ENCODE results near the gene FEZ2. TPM values are rescaled to one million over a fixed set of nuclear protein-coding genes. Genes with fewer than 3 reads are reported as not detected.

The FEZ2 gene
- total RNA-seq, 1 donor from 2014 or later = 56.9 TPM

DNA sequence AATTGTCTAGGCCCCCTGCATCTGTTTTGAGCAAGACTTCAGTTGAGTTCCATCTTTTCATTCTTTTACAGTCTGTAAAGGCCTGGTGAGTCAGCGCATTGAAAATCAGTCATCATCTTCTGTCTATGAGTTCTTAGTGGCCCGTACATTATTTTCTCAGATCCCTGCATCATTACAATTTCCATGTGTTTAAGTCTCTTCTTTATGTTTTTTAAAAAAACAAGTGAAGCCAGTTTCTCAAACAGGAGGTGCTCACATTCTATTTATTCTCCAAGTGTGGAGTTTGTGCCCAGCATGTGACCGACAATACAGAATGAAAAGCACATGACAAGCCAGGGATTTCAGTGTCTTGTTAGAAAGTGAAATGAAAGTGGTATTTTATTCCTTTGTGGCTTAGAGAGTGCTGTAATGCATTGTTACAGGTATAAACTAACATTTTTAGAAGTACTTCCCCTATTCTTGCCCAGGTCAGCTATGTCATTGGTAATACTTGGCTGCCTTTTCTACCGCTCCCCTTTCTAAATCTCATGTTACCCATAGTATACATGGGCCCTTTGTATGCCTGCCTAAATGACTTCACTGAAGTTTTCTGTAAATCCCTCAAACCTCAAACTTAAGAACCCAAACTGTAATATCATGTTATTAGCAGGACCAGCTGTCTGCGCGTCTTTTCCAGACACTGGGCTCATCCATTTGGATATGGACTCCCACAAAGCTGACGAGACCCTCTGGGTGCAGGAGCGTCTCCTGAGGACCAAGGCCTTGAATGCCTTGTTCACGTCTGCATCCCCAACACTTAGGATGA lies 67.6 kb downstream of the FEZ2 start:
- no peak for DNase-seq (ENCODE audit: low spot score)

- DNase-seq (ENCODE audit: low spot score) = no peak
Observed at GRCh38 chr2:36528766-36529392, 69.1 kb downstream of the FEZ2 start.

GRCh38 chr2:36528274-36528673 lies 69.7 kb downstream of the FEZ2 start:
- DNase-seq (ENCODE audit: low spot score) = no peak

DNA sequence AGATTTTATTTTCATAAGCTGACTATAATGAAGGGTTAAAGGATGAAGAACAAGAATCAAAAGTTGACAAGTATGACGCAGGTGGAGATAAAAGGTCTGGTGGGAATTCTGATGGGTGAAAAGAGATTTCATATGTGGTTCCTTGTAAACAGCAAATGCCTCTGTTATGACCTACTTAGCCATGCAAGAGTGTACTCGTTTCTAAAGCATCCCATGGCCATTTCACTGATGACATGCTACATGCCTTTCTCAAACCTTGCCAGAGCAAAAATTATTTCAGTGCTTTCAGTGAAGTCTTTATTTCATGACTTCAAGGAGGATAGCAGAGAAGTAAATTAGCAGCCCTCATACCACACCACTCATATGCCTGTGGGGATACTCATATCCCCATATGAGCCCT lies 71.7 kb downstream of the FEZ2 start:
- no peak for DNase-seq (ENCODE audit: low spot score)

DNA sequence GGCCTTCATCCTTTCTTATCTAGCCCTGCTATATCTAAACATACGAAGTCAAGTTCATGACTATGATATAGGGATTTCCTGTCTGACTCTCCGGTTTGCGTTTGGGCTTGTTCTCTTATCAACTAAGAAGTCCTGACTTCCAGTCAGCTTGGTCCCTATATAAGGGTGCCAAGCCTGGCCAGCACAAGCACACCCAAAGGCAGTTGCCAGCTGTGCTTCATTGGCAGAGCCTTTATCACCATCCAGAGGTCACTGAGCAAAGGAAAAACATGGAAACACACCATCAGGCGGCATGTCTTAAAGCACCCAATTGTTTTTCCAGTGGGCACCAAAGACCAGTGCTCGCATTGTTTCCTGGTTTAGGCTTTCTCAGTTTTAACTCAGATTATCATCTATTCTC lies 72.7 kb downstream of the FEZ2 start:
- DNase-seq (ENCODE audit: low spot score) = no peak

DNA sequence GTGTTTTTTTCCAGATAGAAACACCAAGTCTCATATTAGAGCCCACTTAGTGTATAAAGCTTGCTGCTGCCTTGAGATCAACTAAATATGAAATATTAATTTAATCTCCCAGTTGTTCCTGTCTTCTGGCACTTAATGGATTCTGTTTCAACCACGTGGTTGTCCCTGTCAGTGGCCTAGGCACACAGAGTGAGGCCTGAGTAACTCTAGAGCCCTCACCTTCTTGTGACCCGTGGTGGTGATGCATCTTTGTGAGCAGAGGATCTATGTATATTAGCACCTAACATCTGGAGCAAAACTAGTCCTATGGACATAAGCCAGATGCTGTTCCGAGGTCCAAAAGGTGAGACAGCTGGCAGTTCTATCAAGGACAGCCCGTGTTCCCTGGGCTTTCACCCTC lies 74.8 kb downstream of the FEZ2 start:
- no peak for DNase-seq (ENCODE audit: low spot score)

GRCh38 chr2:36520431-36520830 lies 77.5 kb downstream of the FEZ2 start:
- no peak for DNase-seq (ENCODE audit: low spot score)

DNA sequence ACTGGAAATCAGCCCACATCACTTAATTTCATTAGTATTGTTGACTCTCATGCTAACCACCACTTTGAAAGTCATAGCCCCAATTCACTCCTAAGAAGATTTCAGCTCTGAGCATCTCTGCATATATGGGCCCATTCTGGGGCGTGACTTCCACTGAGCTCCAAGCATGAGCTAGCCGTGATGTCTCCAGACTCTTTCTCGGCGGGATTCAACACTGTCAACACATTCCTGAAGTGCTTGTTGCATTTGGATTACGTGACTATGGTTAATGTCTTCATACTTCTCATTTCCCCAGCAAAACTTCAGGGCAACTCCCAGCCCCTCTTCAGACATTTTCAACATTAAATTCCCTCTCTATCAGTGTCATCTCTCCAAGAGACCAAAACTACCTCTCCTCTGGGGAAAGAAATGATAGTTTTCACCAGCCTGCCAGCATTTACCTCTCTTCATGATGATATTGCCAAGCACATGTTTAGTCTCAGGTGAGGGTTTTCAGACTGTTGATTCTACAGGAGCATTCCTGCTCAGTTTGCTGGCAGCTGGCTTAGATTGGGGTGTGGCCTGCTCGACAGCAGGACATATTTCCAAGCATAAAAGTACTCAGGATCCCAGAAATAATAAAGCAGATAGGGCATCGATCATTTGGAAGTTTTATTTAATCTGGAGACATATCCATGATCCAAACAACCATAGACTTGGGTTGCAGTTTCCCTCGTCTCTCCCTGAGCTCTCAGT lies 81.7 kb downstream of the FEZ2 start:
- no peak for DNase-seq (ENCODE audit: low spot score)

DNA sequence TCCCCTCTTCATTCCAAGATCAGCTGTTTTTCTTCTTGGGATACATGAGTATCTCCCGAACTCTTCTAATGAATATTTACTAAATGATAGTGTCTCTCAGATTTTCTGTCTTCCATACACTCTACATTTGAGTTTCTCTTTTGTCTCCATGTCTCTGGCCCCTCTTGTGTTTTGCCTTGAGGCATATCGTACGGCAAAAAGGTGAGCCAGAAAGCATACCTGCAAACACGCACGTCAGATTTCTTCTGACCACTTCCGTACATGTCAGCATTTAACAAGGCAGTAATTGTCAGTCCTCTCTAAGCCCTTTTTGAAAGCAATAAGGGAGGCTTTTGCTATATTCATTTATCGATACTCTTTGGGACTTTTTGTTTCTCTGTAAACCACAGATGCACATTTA lies 82.4 kb downstream of the FEZ2 start:
- DNase-seq (ENCODE audit: low spot score) = no peak

GRCh38 chr2:36513661-36514060 lies 84.3 kb downstream of the FEZ2 start:
- no peak for DNase-seq (ENCODE audit: low spot score)

GRCh38 chr2:36512705-36513104 lies 85.3 kb downstream of the FEZ2 start:
- no peak for DNase-seq (ENCODE audit: low spot score)

GRCh38 chr2:36511858-36512603 lies 85.9 kb downstream of the FEZ2 start:
- no peak for DNase-seq (ENCODE audit: low spot score)

- no peak for DNase-seq (ENCODE audit: low spot score)
Observed at GRCh38 chr2:36509075-36509474, 88.9 kb downstream of the FEZ2 start.

- no peak for DNase-seq (ENCODE audit: low spot score)
Observed at GRCh38 chr2:36507408-36507812, 90.6 kb downstream of the FEZ2 start.

Other genes starting within 250 kb of the FEZ2 start
- 95.0 TPM for gene CRIM1, start 242.4 kb downstream of the FEZ2 start, total RNA-seq
- gene VIT, start 98.5 kb upstream of the FEZ2 start, total RNA-seq = 7.4 TPM

All from ureter (tissue), 1 donor.